Endodermal cell (in vitro differentiated cells): ENCODE measurements around the gene MUSK. TPM values are rescaled to one million over a fixed set of nuclear protein-coding genes. Genes with fewer than 3 reads are reported as not detected.

Experiments used
- DNase-seq: peaks from one replicate; pipeline ENCODE4 v3.0.0-alpha.2; 2017
- H3K27ac ChIP-seq: 2 replicates; pipeline ENCODE4 v1.5.1; 2013; ENCODE audit warnings: mild to moderate bottlenecking, low read depth, low read length, moderate library complexity
- H3K27me3 ChIP-seq: 2 replicates; pipeline ENCODE4 v1.6.1; 2013; ENCODE audit warnings: mild to moderate bottlenecking, low read length, moderate library complexity; ENCODE audit not compliant: insufficient read depth, control insufficient read depth, poor library complexity, severe bottlenecking
- H3K36me3 ChIP-seq: 2 replicates; pipeline ENCODE4 v1.7.0; 2013; ENCODE audit warnings: mild to moderate bottlenecking, low read length, moderate library complexity; ENCODE audit not compliant: control insufficient read depth, insufficient read depth
- H3K4me1 ChIP-seq: one replicate; pipeline ENCODE4 v1.7.0; 2013; ENCODE audit warnings: low read length; ENCODE audit not compliant: control insufficient read depth, insufficient read depth
- H3K4me3 ChIP-seq: 2 replicates; pipeline ENCODE4 v1.5.1; 2013; ENCODE audit warnings: mild to moderate bottlenecking, low read length, moderate library complexity
- H3K9ac ChIP-seq: 2 replicates; pipeline ENCODE4 v1.6.1; 2013; ENCODE audit warnings: mild to moderate bottlenecking, low read length, moderate library complexity; ENCODE audit not compliant: poor library complexity, severe bottlenecking; ENCODE audit errors: extremely low read depth
- H3K9me3 ChIP-seq: 2 replicates; pipeline ENCODE4 v1.6.1; 2013; ENCODE audit warnings: mild to moderate bottlenecking, low read length, moderate library complexity; ENCODE audit not compliant: control insufficient read depth
- H3K27ac Mint-ChIP-seq: 2 replicates; pipeline ENCODE4 v1.8.0; 2020; ENCODE audit warnings: mixed read lengths
- H3K27me3 Mint-ChIP-seq: 2 replicates; pipeline ENCODE4 v1.8.0; 2021; ENCODE audit warnings: mild to moderate bottlenecking, mixed read lengths; ENCODE audit not compliant: insufficient read depth
- H3K36me3 Mint-ChIP-seq: 2 replicates; pipeline ENCODE4 v1.8.0; 2020; ENCODE audit warnings: low read depth, mixed read lengths
- H3K4me1 Mint-ChIP-seq: 2 replicates; pipeline ENCODE4 v1.8.0; 2020; ENCODE audit warnings: mixed read lengths
- H3K4me3 Mint-ChIP-seq: 2 replicates; pipeline ENCODE4 v1.8.0; 2020; ENCODE audit warnings: mild to moderate bottlenecking, moderate library complexity, mixed read lengths
- H3K9me3 Mint-ChIP-seq: 2 replicates; pipeline ENCODE4 v1.8.0; 2020; ENCODE audit warnings: mild to moderate bottlenecking, mixed read lengths
- WGBS, 2 experiments: methylation state at CpG; one replicate each; pipeline versions ENCODE4 v1.1.5 to v1.1.7; 2013; ENCODE audit warnings: missing lambda C conversion rate in 2 of 2, mixed read lengths in 1 of 2; ENCODE audit not compliant: insufficient coverage in 1 of 2, insufficient read length in 1 of 2; 5-methylcytosine and 5-hydroxymethylcytosine counted together
- total RNA-seq, 2 donors: library from RNA; stranded (reverse); fragmentation: NEBNext Ultra II Directional in 1 of 2; extraction: Animal tissue kit (Norgen Biotek cat#: 25700) in 1 of 2; gene quantifications; 2 replicates in 1 of 2; 3 replicates in 1 of 2; pipeline ENCODE4 v1.2.1, GENCODE V29; 2021
- TF ChIP-seq, protein P1 (sequence below): fragments of 200-600 bp; sonication (generic); conservative IDR thresholded peaks from 2 replicates; pipeline ENCODE4 v1.5.0; 2021; ENCODE audit warnings: antibody characterized with exemption, mild to moderate bottlenecking

Gene MUSK
- total RNA-seq, 2 donors from 2014 or later: not detected

DNA sequence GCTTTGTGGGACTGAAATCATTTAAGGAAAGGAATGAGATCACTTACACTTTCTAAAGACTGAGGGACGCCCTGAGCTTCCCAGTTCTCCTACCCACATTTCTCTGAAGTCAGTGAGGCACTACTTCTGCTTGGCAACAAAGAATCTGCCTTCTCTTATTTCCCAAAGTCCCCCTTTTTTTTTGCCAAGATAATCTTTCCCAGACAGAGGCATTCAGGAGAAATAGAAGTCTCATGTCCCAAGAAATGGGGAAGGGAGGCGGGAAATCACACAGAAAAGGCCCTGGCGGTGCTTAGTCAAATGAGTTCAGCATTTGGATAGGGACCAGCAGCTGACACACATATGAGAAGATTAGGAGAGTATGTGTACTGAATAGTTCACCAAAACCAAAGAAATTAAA, 159.7 kb downstream of the MUSK start:
- no peak overlapping the region for H3K4me3 ChIP-seq
- H3K27ac ChIP-seq: no peak overlapping the region
- no peak for DNase-seq
- peaks cover 3% of the 10 kb centered on the region for H3K27me3 Mint-ChIP-seq
- H3K9me3 Mint-ChIP-seq: peaks cover 23% of the 10 kb centered on the region
- no peaks in the 10 kb centered on the region for H3K4me1 Mint-ChIP-seq
- H3K4me1 ChIP-seq: no peaks in the 10 kb centered on the region
- TF ChIP-seq, protein P1, sequence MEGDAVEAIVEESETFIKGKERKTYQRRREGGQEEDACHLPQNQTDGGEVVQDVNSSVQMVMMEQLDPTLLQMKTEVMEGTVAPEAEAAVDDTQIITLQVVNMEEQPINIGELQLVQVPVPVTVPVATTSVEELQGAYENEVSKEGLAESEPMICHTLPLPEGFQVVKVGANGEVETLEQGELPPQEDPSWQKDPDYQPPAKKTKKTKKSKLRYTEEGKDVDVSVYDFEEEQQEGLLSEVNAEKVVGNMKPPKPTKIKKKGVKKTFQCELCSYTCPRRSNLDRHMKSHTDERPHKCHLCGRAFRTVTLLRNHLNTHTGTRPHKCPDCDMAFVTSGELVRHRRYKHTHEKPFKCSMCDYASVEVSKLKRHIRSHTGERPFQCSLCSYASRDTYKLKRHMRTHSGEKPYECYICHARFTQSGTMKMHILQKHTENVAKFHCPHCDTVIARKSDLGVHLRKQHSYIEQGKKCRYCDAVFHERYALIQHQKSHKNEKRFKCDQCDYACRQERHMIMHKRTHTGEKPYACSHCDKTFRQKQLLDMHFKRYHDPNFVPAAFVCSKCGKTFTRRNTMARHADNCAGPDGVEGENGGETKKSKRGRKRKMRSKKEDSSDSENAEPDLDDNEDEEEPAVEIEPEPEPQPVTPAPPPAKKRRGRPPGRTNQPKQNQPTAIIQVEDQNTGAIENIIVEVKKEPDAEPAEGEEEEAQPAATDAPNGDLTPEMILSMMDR: no peak
- no peaks in the 10 kb centered on the region for H3K27me3 ChIP-seq
- WGBS, 2 experiments: 83 to 94% methylated on average over 1 to 3 of the region's 3 CpGs
- no peak overlapping the region for H3K9ac ChIP-seq
- no peak overlapping the region for H3K27ac Mint-ChIP-seq
- H3K36me3 ChIP-seq: no peaks in the 10 kb centered on the region
- H3K9me3 ChIP-seq: peaks cover 15% of the 10 kb centered on the region
- H3K36me3 Mint-ChIP-seq: peaks cover 6% of the 10 kb centered on the region
- H3K4me3 Mint-ChIP-seq: no peak overlapping the region

GRCh38 chr9:110830495-110830894, 161.9 kb downstream of the MUSK start:
- no peak overlapping the region for H3K27ac Mint-ChIP-seq
- no peak for DNase-seq
- peaks cover 23% of the 10 kb centered on the region for H3K9me3 Mint-ChIP-seq
- peaks cover 15% of the 10 kb centered on the region for H3K9me3 ChIP-seq
- no peaks in the 10 kb centered on the region for H3K36me3 ChIP-seq
- H3K4me1 ChIP-seq: no peaks in the 10 kb centered on the region
- no peak overlapping the region for H3K27ac ChIP-seq
- peaks cover 3% of the 10 kb centered on the region for H3K27me3 Mint-ChIP-seq
- WGBS, 2 experiments: 96% methylated on average over 13 to 21 of the region's 21 CpGs
- peaks cover 6% of the 10 kb centered on the region for H3K36me3 Mint-ChIP-seq
- no peak overlapping the region for H3K9ac ChIP-seq
- TF ChIP-seq, protein P1: no peak
- H3K4me1 Mint-ChIP-seq: no peaks in the 10 kb centered on the region
- no peaks in the 10 kb centered on the region for H3K27me3 ChIP-seq
- no peak overlapping the region for H3K4me3 Mint-ChIP-seq
- H3K4me3 ChIP-seq: no peak overlapping the region

- Histone ChIP-seq H3K9ac (no peak overlapping the region), H3K4me1 (no peaks in the 10 kb centered on the region), H3K27ac (no peak overlapping the region), H3K27me3 (no peaks in the 10 kb centered on the region), H3K4me3 (no peak overlapping the region), H3K36me3 (no peaks in the 10 kb centered on the region), H3K9me3 (peaks cover 5% of the 10 kb centered on the region)
- H3K9me3 Mint-ChIP-seq: peaks cover 9% of the 10 kb centered on the region
- H3K27me3 Mint-ChIP-seq: peaks cover 2% of the 10 kb centered on the region
- H3K27ac Mint-ChIP-seq: no peak overlapping the region
- 93% methylated on average over 3 of the region's 3 CpGs; no CpG with 5 or more reads in 1 of the 2 experiments for WGBS, 2 experiments
- H3K36me3 Mint-ChIP-seq: peaks cover 1% of the 10 kb centered on the region
- no peak overlapping the region for H3K4me3 Mint-ChIP-seq
- no peaks in the 10 kb centered on the region for H3K4me1 Mint-ChIP-seq
- TF ChIP-seq, protein P1: no peak
- no peak for DNase-seq
These were observed 164.3 kb downstream of the MUSK start for GRCh38 chr9:110832926-110833325.
